ENCODE data around the gene BACE2. TPM values are rescaled to one million over a fixed set of nuclear protein-coding genes. Genes with fewer than 3 reads are reported as not detected.

The BACE2 gene
- total RNA-seq, 1 donor: 122 TPM

GRCh38 chr21:41316200-41317062 is 148.5 kb downstream of the BACE2 start, which contains the start of gene FAM3B:
Gene FAM3B, plus strand, starts transcription at chr21:41316801. Its CDS starts 79 bp downstream, at chr21:41316880.
- DNase-seq (ENCODE audit: low read depth): no peak
- TF ChIP-seq CTCF (IDR thresholded peaks at IDR 0.05; ENCODE audit: insufficient read depth, low read length): no peak
- no peak within 1 kb of the TSS for H3K4me3 ChIP-seq (ENCODE audit: low read depth, low read length)

GRCh38 chr21:41317063-41317392 is 149.1 kb downstream of the BACE2 start:
- no peak for DNase-seq (ENCODE audit: low read depth)
- no peak for TF ChIP-seq CTCF (IDR thresholded peaks at IDR 0.05; ENCODE audit: insufficient read depth, low read length)
- no peak overlapping the region for H3K4me3 ChIP-seq (ENCODE audit: low read depth, low read length)

- TF ChIP-seq CTCF (IDR thresholded peaks at IDR 0.05; ENCODE audit: insufficient read depth, low read length): no peak
- DNase-seq (ENCODE audit: low read depth): no peak
- no peak overlapping the region for H3K4me3 ChIP-seq (ENCODE audit: low read depth, low read length)
Observed at GRCh38 chr21:41317458-41317857, 149.5 kb downstream of the BACE2 start.

- no peak overlapping the region for H3K4me3 ChIP-seq (ENCODE audit: low read depth, low read length)
- no peak for DNase-seq (ENCODE audit: low read depth)
- no peak for TF ChIP-seq CTCF (IDR thresholded peaks at IDR 0.05; ENCODE audit: insufficient read depth, low read length)
Observed at GRCh38 chr21:41318218-41318617, 150.3 kb downstream of the BACE2 start.

GRCh38 chr21:41319273-41319672 is 151.3 kb downstream of the BACE2 start:
- no peak overlapping the region for H3K4me3 ChIP-seq (ENCODE audit: low read depth, low read length)
- TF ChIP-seq CTCF (IDR thresholded peaks at IDR 0.05; ENCODE audit: insufficient read depth, low read length): no peak
- no peak for DNase-seq (ENCODE audit: low read depth)

GRCh38 chr21:41321211-41321907 is 153.4 kb downstream of the BACE2 start:
- DNase-seq (ENCODE audit: low read depth): no peak
- TF ChIP-seq CTCF (IDR thresholded peaks at IDR 0.05; ENCODE audit: insufficient read depth, low read length): no peak
- no peak overlapping the region for H3K4me3 ChIP-seq (ENCODE audit: low read depth, low read length)
